Femur (tissue), 1 donor: Measurements from ENCODE around the gene COL8A1.

ENCODE experiments used
- DNase-seq: peaks from one replicate; pipeline ENCODE4 v3.0.0-alpha.2; 2017

The COL8A1 gene

GRCh38 chr3:99640214-99640851 lies 1.9 kb downstream of the COL8A1 start:
- no peak for DNase-seq

- no peak for DNase-seq
Observed at GRCh38 chr3:99641480-99641879, 3.1 kb downstream of the COL8A1 start.

DNA sequence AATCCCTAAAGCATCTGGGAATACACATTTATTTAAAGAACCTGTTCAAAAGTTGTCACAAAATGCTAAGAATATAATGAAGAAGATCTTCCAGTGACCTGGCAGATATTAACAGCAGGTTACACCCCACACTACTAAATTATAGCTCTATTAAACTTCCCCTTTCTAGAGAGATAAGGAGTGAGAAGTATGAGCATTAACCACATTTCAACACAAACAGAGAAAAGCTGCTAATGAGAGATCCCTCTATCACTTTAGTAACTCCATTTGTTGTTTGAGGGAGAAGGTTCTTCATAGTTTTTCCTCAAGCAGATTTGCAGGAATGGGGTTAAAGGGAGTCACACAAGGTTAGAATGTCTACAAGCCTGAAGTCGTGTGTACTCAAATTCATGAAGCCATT lies 3.6 kb downstream of the COL8A1 start:
- no peak for DNase-seq

DNA sequence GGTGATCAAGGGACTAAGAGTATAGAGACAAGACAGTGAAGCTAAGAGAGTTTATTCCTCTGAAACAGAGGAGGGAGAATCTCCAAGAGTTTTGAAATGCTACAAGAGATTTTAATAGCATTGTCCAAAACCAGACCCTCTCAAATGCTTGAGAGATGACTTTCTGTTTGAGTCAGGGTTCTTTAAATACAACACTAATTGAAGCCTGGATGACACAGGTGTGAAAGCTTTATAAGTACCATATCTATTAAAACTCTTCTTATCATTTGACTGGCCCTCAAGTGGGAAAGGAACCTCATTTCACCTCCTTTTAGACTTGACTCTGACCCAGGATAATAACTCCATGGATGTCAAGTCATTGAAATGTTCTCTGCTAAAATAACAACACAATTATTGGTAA lies 5.6 kb downstream of the COL8A1 start:
- no peak for DNase-seq

GRCh38 chr3:99644746-99645145 lies 6.4 kb downstream of the COL8A1 start:
- DNase-seq: no peak

- DNase-seq: no peak
Observed at GRCh38 chr3:99645277-99646106, 7.1 kb downstream of the COL8A1 start.

DNA sequence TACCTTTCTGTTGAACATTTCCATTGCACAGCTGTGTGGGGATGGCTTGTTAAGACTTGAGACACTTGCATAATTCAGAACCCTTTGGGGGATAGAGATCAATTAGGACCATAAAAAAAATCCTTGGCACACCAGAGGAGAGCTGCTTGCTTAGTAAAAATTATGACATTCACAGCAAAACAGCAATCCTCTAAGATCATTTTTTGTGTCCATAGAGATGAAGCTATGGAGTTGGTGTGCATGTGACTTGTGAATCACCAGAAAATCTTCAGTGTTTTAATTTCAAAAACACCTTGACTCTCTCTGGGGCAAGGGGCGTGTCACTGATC lies 7.7 kb downstream of the COL8A1 start:
- no peak for DNase-seq

DNA sequence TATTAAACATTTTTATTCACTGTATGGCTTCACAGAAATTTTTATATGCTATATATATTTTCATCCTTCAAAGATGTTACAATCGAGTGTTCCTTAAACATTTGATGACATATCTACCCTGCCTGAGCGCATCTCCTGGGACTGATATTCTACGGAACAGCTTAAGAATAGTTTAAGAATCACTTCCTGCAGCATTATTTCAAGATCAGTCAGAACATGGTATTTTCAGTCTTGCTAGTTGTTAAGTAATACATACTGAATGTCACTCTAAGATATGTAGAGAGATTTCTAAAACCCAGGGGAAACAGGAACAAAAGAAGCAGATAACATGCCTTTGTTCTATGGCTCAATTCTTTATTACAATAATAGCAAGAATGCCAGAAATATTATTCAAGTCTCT lies 8.7 kb downstream of the COL8A1 start:
- no peak for DNase-seq

GRCh38 chr3:99648101-99648500 lies 9.7 kb downstream of the COL8A1 start:
- DNase-seq: no peak

GRCh38 chr3:99648516-99648915 lies 10.1 kb downstream of the COL8A1 start:
- DNase-seq: no peak

DNA sequence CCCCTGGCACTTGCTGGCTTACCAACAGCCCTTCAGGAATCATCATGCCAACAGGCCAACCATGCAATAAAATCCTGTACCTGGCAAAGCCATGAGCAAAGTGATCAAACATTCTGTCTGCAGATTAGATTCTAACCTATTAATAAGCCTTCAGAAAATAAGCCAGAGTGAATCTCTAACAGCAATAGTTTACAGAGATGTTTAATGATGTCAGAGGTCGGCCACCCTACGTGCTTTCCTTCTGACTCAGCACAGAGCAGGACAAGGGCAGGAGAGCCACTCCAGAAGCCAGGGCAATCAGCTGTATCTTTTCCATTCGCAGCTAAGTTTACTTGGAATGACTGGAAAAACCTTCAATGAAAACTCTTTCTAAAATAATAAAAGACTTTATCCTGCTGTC lies 13.1 kb downstream of the COL8A1 start:
- DNase-seq: no peak

DNA sequence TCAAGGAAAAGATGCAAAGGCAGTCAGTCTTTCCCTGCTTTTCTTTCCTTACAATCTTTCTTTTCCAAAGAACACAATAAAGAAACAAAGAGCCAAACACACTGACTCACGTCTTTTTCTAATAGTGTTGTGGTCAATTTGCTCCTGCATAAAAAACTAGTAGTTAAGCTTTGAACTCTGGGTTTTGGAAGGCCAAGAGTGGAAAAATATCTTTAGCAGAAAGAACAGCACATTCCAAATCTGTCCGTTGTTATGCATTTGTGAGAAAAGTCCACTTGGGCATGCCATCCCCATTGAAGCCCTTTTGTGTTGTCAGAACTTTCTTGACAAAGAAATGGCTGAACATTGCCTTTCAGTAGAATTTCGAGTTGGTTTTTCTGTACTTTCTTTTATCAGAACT lies 18.2 kb downstream of the COL8A1 start:
- DNase-seq: no peak

DNA sequence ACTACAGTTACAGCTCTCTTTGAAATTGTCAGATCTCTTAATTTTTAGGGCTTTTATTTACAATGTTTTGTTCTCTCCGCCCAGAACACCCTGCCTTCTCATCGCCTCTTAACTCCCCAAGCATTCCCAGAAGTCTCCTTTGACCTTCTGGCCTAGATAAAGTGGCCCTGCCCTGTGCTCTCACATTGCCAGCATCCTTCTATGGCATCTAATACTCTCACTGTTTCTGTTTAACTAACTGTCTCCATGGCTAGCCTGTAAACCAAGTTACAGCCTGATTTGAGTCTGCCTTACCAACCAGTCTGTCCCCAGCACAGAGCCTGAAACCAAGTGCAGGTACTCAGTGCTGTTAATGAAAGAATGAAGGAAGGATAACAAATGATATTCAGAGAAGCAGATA lies 19.9 kb downstream of the COL8A1 start:
- DNase-seq: no peak

- DNase-seq: no peak
Observed at GRCh38 chr3:99659032-99659431, 20.6 kb downstream of the COL8A1 start.

- DNase-seq: peak; percentile 30
Observed at GRCh38 chr3:99659951-99660350, 21.6 kb downstream of the COL8A1 start.

- DNase-seq: no peak
Observed at GRCh38 chr3:99662838-99663570, 24.6 kb downstream of the COL8A1 start.

- DNase-seq: no peak
Observed at GRCh38 chr3:99663977-99664376, 25.6 kb downstream of the COL8A1 start.

- no peak for DNase-seq
Observed at GRCh38 chr3:99665017-99665416, 26.6 kb downstream of the COL8A1 start.

DNA sequence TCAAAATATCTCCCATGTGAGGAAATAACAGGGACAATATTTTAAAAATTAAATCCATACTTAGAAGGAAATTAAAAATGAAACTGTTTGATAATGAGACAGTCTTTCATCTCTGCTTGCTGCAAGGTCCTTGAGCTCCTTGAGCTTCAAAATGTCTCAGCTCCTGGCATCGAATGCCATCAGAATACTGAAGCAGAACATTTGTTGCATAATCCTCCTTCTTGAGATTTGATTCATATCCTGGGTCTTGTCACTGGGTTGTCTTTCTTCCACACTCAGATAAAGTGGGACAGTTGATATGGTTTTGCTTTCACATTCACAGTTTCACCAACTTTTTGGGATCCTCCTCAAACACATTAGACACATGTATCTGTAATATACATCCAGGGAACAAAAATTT lies 27.8 kb downstream of the COL8A1 start:
- DNase-seq: no peak

- no peak for DNase-seq
Observed at GRCh38 chr3:99668044-99668443, 29.6 kb downstream of the COL8A1 start.

DNA sequence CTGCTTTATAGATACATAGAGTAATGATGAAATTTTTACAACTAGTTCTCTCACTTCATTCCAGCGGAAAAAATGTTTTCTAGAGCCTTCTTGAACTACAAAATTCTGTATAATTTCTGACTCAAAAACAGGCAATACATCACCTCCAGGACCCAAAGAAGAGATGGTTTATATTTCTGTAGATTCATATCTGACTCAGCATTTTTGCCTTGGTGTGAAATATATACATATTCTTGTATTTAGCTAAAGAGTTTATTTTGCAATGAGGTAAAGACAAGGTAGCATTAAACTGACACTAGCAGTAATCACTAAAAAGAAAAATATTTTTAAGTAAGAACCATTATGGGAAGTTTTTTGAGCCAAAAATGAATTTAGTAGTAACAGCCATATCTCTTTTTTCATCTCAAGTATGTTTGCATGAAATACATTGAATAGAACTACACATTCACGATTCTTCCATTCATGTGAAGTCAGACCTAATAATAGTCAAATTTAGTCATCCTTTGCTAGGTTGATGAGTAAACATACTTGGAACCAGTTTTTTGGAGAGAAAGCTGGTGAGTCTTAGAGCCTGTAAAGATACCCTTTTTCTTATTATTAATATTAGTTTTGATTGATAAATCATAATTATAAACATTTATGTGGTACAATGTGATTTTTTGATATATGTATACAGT lies 31.6 kb downstream of the COL8A1 start:
- DNase-seq: no peak

GRCh38 chr3:99670556-99670950 lies 32.2 kb downstream of the COL8A1 start:
- DNase-seq: no peak

DNA sequence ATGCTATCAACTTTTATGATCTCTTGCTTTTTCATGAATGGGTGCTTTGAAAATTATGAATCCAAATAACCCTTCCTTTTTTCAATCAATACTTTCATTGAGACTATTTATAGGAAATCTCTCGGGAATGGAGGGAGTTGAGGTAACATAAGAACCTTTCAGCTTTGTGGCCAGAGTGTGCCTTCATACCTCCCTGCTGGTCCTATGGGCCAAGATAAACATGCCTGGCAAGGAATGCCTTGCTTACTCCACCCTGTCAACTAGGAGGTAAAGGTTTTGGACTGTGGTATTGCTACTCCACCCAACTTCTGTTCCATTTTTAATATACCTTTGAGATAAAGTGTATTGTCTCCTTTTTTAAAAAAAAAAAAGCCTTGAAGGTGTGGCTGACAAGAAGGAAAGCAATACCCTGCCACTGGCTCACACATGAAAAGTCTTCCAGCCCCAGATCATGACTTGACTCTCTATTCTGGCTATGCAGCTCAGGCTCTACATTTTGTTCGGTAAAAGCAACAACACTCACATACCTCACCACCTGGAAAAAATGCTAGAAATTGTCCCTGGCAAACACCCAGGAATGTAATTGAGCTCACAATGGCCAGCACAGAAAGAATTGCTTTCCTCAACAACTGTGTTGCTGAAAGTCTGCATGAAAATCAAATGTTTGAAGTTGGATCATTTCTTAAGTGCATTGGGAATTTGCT lies 35.8 kb downstream of the COL8A1 start:
- no peak for DNase-seq
